K562 (cell line): Measurements from ENCODE around the gene DOCK1. TPM values are rescaled to one million over a fixed set of nuclear protein-coding genes. Genes with fewer than 3 reads are reported as not detected.

ENCODE experiments used
- ATAC-seq: fragments of 200-7000 bp; cut with Tn5 transposase; 3 replicates; pipeline ENCODE4 v1.9.1; 2020; ENCODE audit warnings: moderate library complexity
- BruUV-seq: library from RNA; stranded (reverse); fragments of 400-500 nt; replicated peaks from 2 replicates; lab custom pipeline; 2021; lab: Mats Ljungman, UMichigan
- CTCF ChIA-PET: fragments of 300-600 bp; formaldehyde crosslinking; extraction: SDS; loops from one replicate; lab custom pipeline; 2021; ENCODE audit warnings: low intra/inter-chr PET ratio; lab: Yijun Ruan, JAX
- POLR2A ChIA-PET: fragments of 300-600, 350-650 bp; sonication (Branson Sonifier 250); formaldehyde crosslinking; extraction: SDS; loops from one replicate; lab custom pipeline; 2021; ENCODE audit warnings: antibody characterized with exemption, inconsistent platforms; lab: Yijun Ruan, JAX
- DNase-seq, 4 experiments: peaks; one replicate each; pipeline versions ENCODE4 v3.0.0 to v3.0.0-alpha.2; 2011 to 2018; ENCODE audit warnings: low spot score in 3 of 4, mixed read lengths in 3 of 4; ENCODE audit errors: extremely low read depth in 1 of 4
- FAIRE-seq: peaks from 2 replicates; lab custom pipeline; 2011; peaks lifted over from hg19 to GRCh38; lab: Jason Lieb, UNC
- H2AFZ ChIP-seq: 2 replicates; pipeline ENCODE4 v1.6.0; 2011; ENCODE audit warnings: low read depth, low read length, control low read depth, inconsistent platforms
- H3K27ac ChIP-seq: fragments of 200-600 bp; 3 replicates; pipeline ENCODE4 v1.8.0; 2011; ENCODE audit warnings: low read depth, mild to moderate bottlenecking, control low read depth, inconsistent platforms, low read length, moderate library complexity, mixed read lengths; ENCODE audit errors: extremely low read depth
- H3K27me3 ChIP-seq, 2 experiments: fragments of 300-600 bp in 1 of 2; 2 replicates in 1 of 2; 3 replicates in 1 of 2; pipeline versions ENCODE4 v1.6.0 to v1.8.0; 2011; ENCODE audit warnings: inconsistent platforms in 2 of 2, low read length in 2 of 2, mild to moderate bottlenecking in 1 of 2, mixed read lengths in 1 of 2, moderate library complexity in 1 of 2; ENCODE audit not compliant: control insufficient read depth in 2 of 2, insufficient read depth in 2 of 2
- H3K36me3 ChIP-seq: fragments of 300-600 bp; 3 replicates; pipeline ENCODE4 v1.8.0; 2011; ENCODE audit warnings: mild to moderate bottlenecking, low read length, inconsistent platforms; ENCODE audit not compliant: control insufficient read depth, insufficient read depth
- H3K4me1 ChIP-seq, 2 experiments: fragments of 200-600 bp in 1 of 2; replicated peaks in 1 of 2; 2 replicates in 1 of 2; 3 replicates in 1 of 2; pipeline versions ENCODE4 v1.5.1 to v1.8.0; 2011; ENCODE audit warnings: inconsistent platforms in 2 of 2, low read length in 2 of 2, mild to moderate bottlenecking in 1 of 2, mixed read lengths in 1 of 2, moderate library complexity in 1 of 2; ENCODE audit not compliant: control insufficient read depth in 2 of 2, insufficient read depth in 2 of 2
- H3K4me2 ChIP-seq: 2 replicates; pipeline ENCODE4 v1.6.1; 2011; ENCODE audit warnings: low read length, control low read depth, inconsistent platforms, mixed read lengths; ENCODE audit not compliant: insufficient read depth
- H3K4me3 ChIP-seq: fragments of 200-600 bp; sonication (generic), shearing (Covaris generic); 2 replicates; pipeline ENCODE4 v1.5.1; 2016; ENCODE audit warnings: control low read depth, inconsistent platforms
- H3K79me2 ChIP-seq: fragments of 200-600 bp; 3 replicates; pipeline ENCODE4 v1.8.0; 2011; ENCODE audit warnings: low read length, inconsistent platforms; ENCODE audit not compliant: control insufficient read depth, insufficient read depth
- H3K9ac ChIP-seq, 2 experiments: 2 replicates each; pipeline versions ENCODE4 v1.6.0 to v1.6.1; 2011; ENCODE audit warnings: low read depth in 2 of 2, low read length in 2 of 2, control low read depth in 1 of 2, inconsistent platforms in 1 of 2, mild to moderate bottlenecking in 1 of 2, mixed read lengths in 1 of 2; ENCODE audit not compliant: insufficient read depth in 1 of 2
- H3K9me1 ChIP-seq: one replicate; pipeline ENCODE4 v1.6.0; 2011; ENCODE audit warnings: inconsistent platforms, mild to moderate bottlenecking, low read length, moderate library complexity; ENCODE audit not compliant: control insufficient read depth, insufficient read depth
- H3K9me3 ChIP-seq: replicated peaks from 2 replicates; pipeline ENCODE4 v1.5.1; 2011; ENCODE audit warnings: low read depth, low read length, inconsistent platforms; ENCODE audit not compliant: control insufficient read depth, insufficient read depth
- H4K20me1 ChIP-seq: replicated peaks from 2 replicates; pipeline ENCODE4 v1.6.1; 2011; ENCODE audit warnings: low read length, inconsistent platforms, mixed read lengths; ENCODE audit not compliant: control insufficient read depth, insufficient read depth
- ETV6 ChIP-seq, 3 experiments: fragments of 150-350 bp in 1 of 3; sonication (generic) in 1 of 3; formaldehyde crosslinking in 1 of 3; IDR thresholded peaks; 2 replicates each; pipeline versions ENCODE4 v1.6.1 to v1.8.0; 2014 to 2022; ENCODE audit warnings: borderline replicate concordance in 2 of 3, low read depth in 2 of 3, antibody characterized with exemption in 1 of 3, low read length in 1 of 3, mild to moderate bottlenecking in 1 of 3, missing genetic modification reagents in 1 of 3
- JUND ChIP-seq, 2 experiments: IDR thresholded peaks; 2 replicates in 1 of 2; 3 replicates in 1 of 2; pipeline ENCODE4 v1.6.1; 2011; ENCODE audit warnings: borderline replicate concordance in 2 of 2, low read depth in 2 of 2, low read length in 2 of 2, improper control_type of control experiment in 1 of 2, missing biosample characterization in 1 of 2, missing genetic modification characterization in 1 of 2, missing genetic modification reagents in 1 of 2
- MEF2A ChIP-seq: IDR thresholded peaks from 2 replicates; pipeline ENCODE4 v1.6.1; 2011; ENCODE audit warnings: low read depth, mild to moderate bottlenecking, low read length, moderate library complexity; ENCODE audit not compliant: control insufficient read depth
- RUNX1 ChIP-seq: sonication (generic); IDR thresholded peaks from 2 replicates; pipeline ENCODE4 v1.6.1; 2016; ENCODE audit warnings: antibody characterized with exemption, low read depth
- ZBTB12 ChIP-seq: fragments of 250-450 bp; sonication (Bioruptor Pico); IDR thresholded peaks from 2 replicates; pipeline ENCODE4 v1.4.0; 2020
- ZNF609 ChIP-seq: sonication (generic); formaldehyde crosslinking; IDR thresholded peaks from 2 replicates; pipeline ENCODE4 v1.8.1; 2023; ENCODE audit warnings: missing genetic modification reagents, mild to moderate bottlenecking, borderline replicate concordance
- ZSCAN32 ChIP-seq: fragments of 450-650 bp; formaldehyde crosslinking; IDR thresholded peaks from 2 replicates; pipeline ENCODE4 v1.4.0; 2020; ENCODE audit warnings: mild to moderate bottlenecking, moderate library complexity
- WGBS: fragments of 100-300 bp; shearing (Covaris generic); methylation state at CpG from one replicate; pipeline ENCODE4 v1.1.6; 2016; ENCODE audit warnings: low coverage, mixed read lengths; ENCODE audit not compliant: insufficient coverage; ENCODE audit errors: missing lambda C conversion rate; 5-methylcytosine and 5-hydroxymethylcytosine counted together
- in situ Hi-C: fragments of 300-500 bp; cut with MboI; formaldehyde crosslinking; loops from 4 replicates; pipeline ENCODE4 v1.15.0; 2018; ENCODE audit warnings: inconsistent platforms, mixed read lengths
- intact Hi-C: fragments of 100-400 bp; cut with micrococcal nuclease; formaldehyde crosslinking; loops from 2 replicates; pipeline ENCODE4 v1.14.2; 2022
- polyA plus RNA-seq, 8 experiments: library from polyadenylated mRNA; depleted of rRNA in 4 of 8; stranded (reverse) in 5 of 8; unstranded in 3 of 8; fragments of >200 nt; fragmentation: Nextera tagmentation in 2 of 8; fragmentation: Illumina TruSeq in 1 of 8; extraction: Ambion mirVana in 2 of 8; extraction: Trizol in 1 of 8; gene quantifications; 2 replicates each; pipeline versions ENCODE4 v1.2.1 to v1.2.3, GENCODE V29; 2011 to 2014; ENCODE audit warnings: inconsistent platforms in 1 of 8, missing spikeins in 1 of 8
- total RNA-seq, 7 experiments: library from RNA; depleted of rRNA in 6 of 7; stranded (reverse); fragments of >200 nt in 6 of 7; fragmentation: Illumina TruSeq in 2 of 7; extraction: Trizol in 2 of 7; gene quantifications; 2 replicates each; pipeline versions ENCODE4 v1.2.1 to v1.2.3, GENCODE V29; 2011 to 2021; ENCODE audit warnings: low replicate concordance in 1 of 7

DOCK1 gene
- total and polyA plus RNA-seq, 9 of the 15 experiments (the other 6 are each of a cell fraction or from before 2014, with no cell fraction given): 0.31 TPM; not detected in 8

GRCh38 chr10:127374901-127375300, 469.7 kb downstream of the DOCK1 start (continued):
- TF ChIP-seq ZNF609 (no peak), ETV6 (IDR thresholded peaks at IDR 0.05; ENCODE audit: borderline replicate concordance in 1 of 2, low read depth in 2 of 2, low read length in 1 of 2) (no peak), ETV6 (CRISPR knock-in tag; IDR thresholded peaks at IDR 0.05; ENCODE audit: borderline replicate concordance) (no peak), MEF2A (no peak)

- intact Hi-C loops: no loop called here
- BruUV-seq: no TSS peak
- Histone ChIP-seq H4K20me1 (no peaks in the 10 kb centered on the region), H3K27me3 (no peaks in the 10 kb centered on the region), H3K4me2 (no peak overlapping the region), H3K4me3 (no peak overlapping the region), H2AFZ (no peak overlapping the region), H3K36me3 (no peaks in the 10 kb centered on the region), H3K9me1 (no peaks in the 10 kb centered on the region), H3K4me1 (no peaks in the 10 kb centered on the region), H3K27ac (no peak overlapping the region), H3K79me2 (no peaks in the 10 kb centered on the region), H3K9ac (no peak overlapping the region), H3K9me3 (no peaks in the 10 kb centered on the region)
- in situ Hi-C loops: no loop called here
- CTCF ChIA-PET: no interaction called here
- no peak for TF ChIP-seq RUNX1
- no peak for TF ChIP-seq ZBTB12
- TF ChIP-seq JUND (IDR thresholded peaks at IDR 0.05; ENCODE audit: borderline replicate concordance, low read depth, low read length): no peak
- TF ChIP-seq JUND (tag; IDR thresholded peaks at IDR 0.05; ENCODE audit: borderline replicate concordance, low read depth, low read length): no peak
- no peak for TF ChIP-seq ZSCAN32 (CRISPR knock-in tag)
- FAIRE-seq (no peak), DNase-seq (no peak), ATAC-seq (no peak)
- WGBS: 0% methylated on average over 2 of the region's 3 CpGs
- POLR2A ChIA-PET: no interaction called here
Observed at GRCh38 chr10:127375461-127375860, 470.2 kb downstream of the DOCK1 start.
